Transverse colon (tissue), 4 donors: Measurements from ENCODE around the gene OLFML2A. TPM values are rescaled to one million over a fixed set of nuclear protein-coding genes. Genes with fewer than 3 reads are reported as not detected.

Experiments
- DNase-seq: peaks from one replicate; pipeline ENCODE4 v3.0.0-alpha.2; 2019
- H3K27ac ChIP-seq, 4 donors: fragments of 200-600 bp; sonication (generic); 2 replicates each; pipeline ENCODE4 v1.5.1; 2016 to 2018; ENCODE audit warnings: inconsistent platforms in 4 of 4
- H3K27me3 ChIP-seq: fragments of 200-600 bp; sonication (generic); 2 replicates; pipeline ENCODE4 v1.5.1; 2017; ENCODE audit warnings: inconsistent platforms
- H3K36me3 ChIP-seq, 4 donors: fragments of 200-600 bp; sonication (generic); 2 replicates each; pipeline ENCODE4 v1.5.1; 2017 to 2019; ENCODE audit warnings: inconsistent platforms in 4 of 4
- H3K4me1 ChIP-seq, 4 donors: fragments of 200-600 bp; sonication (generic); 2 replicates each; pipeline ENCODE4 v1.5.1; 2017 to 2020; ENCODE audit warnings: inconsistent platforms in 4 of 4
- H3K4me3 ChIP-seq, 4 donors: fragments of 200-600 bp; sonication (generic); 1 replicate in 1 of 4; 2 replicates in 3 of 4; pipeline versions ENCODE4 v1.5.1 to v1.6.1; 2017 to 2019; ENCODE audit warnings: inconsistent platforms in 4 of 4
- H3K9me3 ChIP-seq, 2 donors: fragments of 200-600 bp; sonication (generic); 2 replicates each; pipeline ENCODE4 v1.5.1; 2017 to 2019; ENCODE audit warnings: inconsistent platforms in 2 of 2
- EP300 ChIP-seq: sonication (generic); formaldehyde crosslinking; IDR thresholded peaks from one replicate; pipeline ENCODE4 v1.6.1; 2017; ENCODE audit warnings: antibody characterized with exemption, low read depth
- POLR2A ChIP-seq: fragments of 450-650 bp; IDR thresholded peaks from one replicate; pipeline ENCODE4 v1.6.1; 2016; ENCODE audit warnings: antibody characterized with exemption, mild to moderate bottlenecking, moderate library complexity
- POLR2AphosphoS5 ChIP-seq, 3 donors: sonication (generic); formaldehyde crosslinking; IDR thresholded peaks; one replicate each; pipeline ENCODE4 v1.6.1; 2016; ENCODE audit warnings: antibody characterized with exemption in 3 of 3
- WGBS, 2 donors: methylation state at CpG; one replicate each; pipeline ENCODE4 v1.1.5; 2018; ENCODE audit warnings: low coverage in 1 of 2; 5-methylcytosine and 5-hydroxymethylcytosine counted together
- in situ Hi-C, 4 donors: fragments of 200-750 bp; cut with MboI; loops; one replicate each; pipeline versions ENCODE4 v1.15.0 to v1.15.1; 2017; ENCODE audit warnings: low sequenced_read_pairs in 3 of 4, low pct_ligation_motif_present in 1 of 4, low pct_unique_long_range_greater_than_20kb in 1 of 4
- intact Hi-C: fragments of 100-400 bp; cut with DNase I; formaldehyde crosslinking; loops from one replicate; pipeline ENCODE4 v1.15.1; 2023; ENCODE audit warnings: low total_unique reads
- total RNA-seq, 4 donors: library from RNA; depleted of rRNA; stranded (reverse); fragments of >200 nt; gene quantifications; one replicate each; pipeline ENCODE4 v1.1.0, GENCODE V29; 2016
- TF ChIP-seq, protein P1 (sequence below), 5 experiments: fragments of 200-600 bp in 3 of 5; fragments of 450-650 bp in 2 of 5; sonication (generic) in 3 of 5; IDR thresholded peaks; 1 replicate in 2 of 5; 2 replicates in 3 of 5; pipeline ENCODE4 v1.5.1; 2016 to 2017; ENCODE audit warnings: antibody characterized with exemption in 5 of 5, inconsistent platforms in 3 of 5, mild to moderate bottlenecking in 2 of 5, moderate library complexity in 1 of 5

The OLFML2A gene
- total RNA-seq, 4 donors from 2014 or later, result 9.4 to 59.1 (median 16.0) TPM

DNA sequence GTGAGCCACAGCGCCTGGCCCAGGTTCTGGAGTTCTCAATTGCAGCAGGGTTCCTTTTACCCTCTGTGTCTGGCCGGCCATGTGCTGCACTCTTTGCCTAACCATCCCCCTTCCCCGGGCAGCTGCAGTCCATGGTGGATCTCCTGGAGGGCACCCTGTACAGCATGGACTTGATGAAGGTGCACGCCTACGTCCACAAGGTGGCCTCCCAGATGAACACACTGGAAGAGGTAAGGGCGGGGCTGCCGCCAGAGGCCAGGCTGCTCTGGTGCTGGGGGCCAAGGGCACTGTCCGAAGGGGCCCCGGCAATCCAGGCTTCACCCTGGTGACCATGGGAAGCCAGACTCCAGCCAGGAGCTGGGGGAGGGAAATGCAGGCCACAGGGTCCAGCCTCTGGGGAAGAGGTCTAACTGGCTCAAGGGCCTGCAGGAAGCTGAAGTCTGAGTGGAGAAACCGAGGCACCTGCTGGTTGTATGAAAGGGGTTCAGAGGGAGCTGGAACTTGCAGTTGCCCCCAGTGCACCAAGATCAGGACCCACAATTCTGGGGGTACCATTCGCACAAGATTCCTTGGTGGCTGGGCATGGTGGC lies 18.1 kb downstream of the OLFML2A start:
- TF ChIP-seq, protein P1, sequence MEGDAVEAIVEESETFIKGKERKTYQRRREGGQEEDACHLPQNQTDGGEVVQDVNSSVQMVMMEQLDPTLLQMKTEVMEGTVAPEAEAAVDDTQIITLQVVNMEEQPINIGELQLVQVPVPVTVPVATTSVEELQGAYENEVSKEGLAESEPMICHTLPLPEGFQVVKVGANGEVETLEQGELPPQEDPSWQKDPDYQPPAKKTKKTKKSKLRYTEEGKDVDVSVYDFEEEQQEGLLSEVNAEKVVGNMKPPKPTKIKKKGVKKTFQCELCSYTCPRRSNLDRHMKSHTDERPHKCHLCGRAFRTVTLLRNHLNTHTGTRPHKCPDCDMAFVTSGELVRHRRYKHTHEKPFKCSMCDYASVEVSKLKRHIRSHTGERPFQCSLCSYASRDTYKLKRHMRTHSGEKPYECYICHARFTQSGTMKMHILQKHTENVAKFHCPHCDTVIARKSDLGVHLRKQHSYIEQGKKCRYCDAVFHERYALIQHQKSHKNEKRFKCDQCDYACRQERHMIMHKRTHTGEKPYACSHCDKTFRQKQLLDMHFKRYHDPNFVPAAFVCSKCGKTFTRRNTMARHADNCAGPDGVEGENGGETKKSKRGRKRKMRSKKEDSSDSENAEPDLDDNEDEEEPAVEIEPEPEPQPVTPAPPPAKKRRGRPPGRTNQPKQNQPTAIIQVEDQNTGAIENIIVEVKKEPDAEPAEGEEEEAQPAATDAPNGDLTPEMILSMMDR (IDR thresholded peaks at IDR 0.05), result peak in 3 of 5 experiments; percentile 14 to 17 (median 17)
- no peak for TF ChIP-seq POLR2AphosphoS5 (IDR thresholded peaks at IDR 0.05)
- Histone ChIP-seq H3K36me3 (no peaks in the 10 kb centered on the region), H3K9me3 (no peaks in the 10 kb centered on the region), H3K4me1 (peaks cover 0 to 6% (median 3%) of the 10 kb centered on the region in 4 donors), H3K27ac (peak overlapping the region in 1 of 4 donors; percentile 78), H3K4me3 (no peak overlapping the region), H3K27me3 (no peaks in the 10 kb centered on the region)
- DNase-seq, result no peak
- WGBS, 2 donors, result 88% methylated on average over 10 of the region's 11 CpGs; no CpG with 5 or more reads in 1 of the 2 donors
- in situ Hi-C loops (loop anchor here in 2 of 4 donors (25.0 kb wide), 1 partner anchor 342 kb away; the partner anchor contains the start of gene SCAI (in 2 of the 2)), intact Hi-C loops (no loop called here)

DNA sequence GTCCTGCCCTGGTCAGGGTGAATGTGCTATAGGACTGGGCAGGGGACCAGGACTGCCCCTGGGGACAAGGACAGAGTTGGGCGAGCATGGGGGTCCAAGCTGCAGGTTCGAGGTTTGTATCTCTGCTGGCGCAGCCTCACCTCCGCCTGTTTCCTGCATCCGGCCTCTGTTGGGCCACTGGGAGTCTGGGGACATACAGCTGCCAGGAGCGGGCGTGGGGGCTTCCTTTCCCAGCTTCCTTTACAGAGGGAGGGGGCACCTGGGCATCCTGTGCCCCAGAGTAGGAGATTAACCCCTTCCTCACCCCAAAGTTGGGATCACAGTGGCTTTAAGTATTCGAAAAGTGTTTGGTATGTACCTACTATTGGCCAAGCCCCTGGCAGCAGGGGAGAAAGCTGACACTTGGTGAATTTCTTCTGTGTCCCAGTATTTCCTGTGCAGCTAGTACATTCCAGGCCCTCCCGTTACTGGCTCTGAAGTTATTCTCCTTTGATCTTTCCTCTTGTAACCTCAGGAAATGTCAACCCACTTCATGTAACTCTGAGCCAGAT lies 19.0 kb downstream of the OLFML2A start:
- TF ChIP-seq, protein P1 (IDR thresholded peaks at IDR 0.05), result no peak
- TF ChIP-seq POLR2A (no peak), EP300 (no peak)
- 85% methylated on average over 9 of the region's 9 CpGs; no CpG with 5 or more reads in 1 of the 2 donors for WGBS, 2 donors

DNA sequence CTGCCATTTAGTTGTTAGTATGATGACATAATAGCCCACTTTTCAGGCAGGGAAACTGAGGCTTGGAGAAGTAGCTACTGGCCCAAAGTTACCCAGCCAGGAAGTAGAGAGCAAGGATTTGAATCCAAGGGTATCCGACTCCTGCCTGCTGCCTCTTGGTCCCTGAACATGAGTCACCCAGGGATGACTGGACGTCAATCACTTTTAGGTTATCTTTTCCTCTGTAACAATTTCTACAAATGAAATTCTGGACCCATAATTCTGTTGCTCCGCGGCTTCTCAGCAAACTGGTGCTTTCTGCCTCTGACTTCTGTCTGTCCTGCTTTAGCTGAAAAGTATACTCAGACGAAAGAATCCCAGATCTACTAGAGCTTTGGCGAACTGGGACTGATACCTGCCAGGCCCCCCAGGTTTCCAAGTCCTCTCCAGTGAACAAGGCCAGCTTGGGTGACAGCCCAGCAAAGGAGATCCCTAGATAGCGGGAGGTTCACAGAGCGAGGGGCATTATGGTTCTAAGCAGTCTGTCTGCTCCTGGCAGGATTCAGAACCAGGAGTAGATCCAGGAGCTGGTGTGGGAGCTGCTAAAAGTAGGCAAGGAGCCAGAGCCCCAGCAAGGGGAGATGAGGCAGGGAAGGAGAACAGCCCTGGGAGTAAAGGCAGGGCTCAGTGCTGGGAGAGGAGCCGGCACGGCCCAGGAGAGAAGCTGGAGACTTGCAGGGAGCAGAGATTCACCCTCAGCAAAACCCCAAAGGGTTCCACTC lies 20.6 kb downstream of the OLFML2A start:
- Histone ChIP-seq H3K4me3 (no peak overlapping the region), H3K27me3 (no peaks in the 10 kb centered on the region), H3K36me3 (no peaks in the 10 kb centered on the region), H3K4me1 (peaks cover 0 to 6% (median 3%) of the 10 kb centered on the region in 4 donors), H3K27ac (peak overlapping the region in 3 of 4 donors; percentile 54 to 78 (median 61)), H3K9me3 (no peaks in the 10 kb centered on the region)
- no peak for TF ChIP-seq POLR2A
- TF ChIP-seq, protein P1 (IDR thresholded peaks at IDR 0.05), result no peak
- TF ChIP-seq POLR2AphosphoS5 (IDR thresholded peaks at IDR 0.05), result no peak
- no peak for TF ChIP-seq EP300
- 41 to 75% methylated on average over 4 to 10 of the region's 10 CpGs for WGBS, 2 donors
- in situ Hi-C loops (loop anchor here in 2 of 4 donors (25.0 kb wide), 1 partner anchor 340 kb away; the partner anchor contains the start of gene SCAI (in 2 of the 2)), intact Hi-C loops (no loop called here)
- DNase-seq, result no peak

More for the DNA sequence above, 19.0 kb downstream of the OLFML2A start:
- H3K9me3 ChIP-seq, result no peaks in the 10 kb centered on the region
- DNase-seq, result no peak
- in situ Hi-C loops, result loop anchor here in 2 of 4 donors (25.0 kb wide), 1 partner anchor 341 kb away; the partner anchor contains the start of gene SCAI (in 2 of the 2)
- intact Hi-C loops, result no loop called here
- H3K27ac ChIP-seq, result peak overlapping the region in 2 of 4 donors; percentile 61 to 78
- no peak overlapping the region for H3K4me3 ChIP-seq
- no peaks in the 10 kb centered on the region for H3K36me3 ChIP-seq
- peaks cover 0 to 6% (median 3%) of the 10 kb centered on the region in 4 donors for H3K4me1 ChIP-seq
- H3K27me3 ChIP-seq, result no peaks in the 10 kb centered on the region
